Activated CD4-positive, alpha-beta T cell treated with anti-CD3 and anti-CD28 coated beads, Interleukin-2, amount 50 U/mL, for 16 hours (primary cell): Measurements from ENCODE around the gene GRAMD2B.
"Not testable (repeated sequence)": the region's sequence is repeated elsewhere in the genome, so short reads cannot be mapped to it uniquely, and the experiment has no call there.

Source experiments
- DNase-seq: peaks from one replicate; pipeline ENCODE4 v3.0.0-alpha.2; 2020

GRAMD2B gene

DNA sequence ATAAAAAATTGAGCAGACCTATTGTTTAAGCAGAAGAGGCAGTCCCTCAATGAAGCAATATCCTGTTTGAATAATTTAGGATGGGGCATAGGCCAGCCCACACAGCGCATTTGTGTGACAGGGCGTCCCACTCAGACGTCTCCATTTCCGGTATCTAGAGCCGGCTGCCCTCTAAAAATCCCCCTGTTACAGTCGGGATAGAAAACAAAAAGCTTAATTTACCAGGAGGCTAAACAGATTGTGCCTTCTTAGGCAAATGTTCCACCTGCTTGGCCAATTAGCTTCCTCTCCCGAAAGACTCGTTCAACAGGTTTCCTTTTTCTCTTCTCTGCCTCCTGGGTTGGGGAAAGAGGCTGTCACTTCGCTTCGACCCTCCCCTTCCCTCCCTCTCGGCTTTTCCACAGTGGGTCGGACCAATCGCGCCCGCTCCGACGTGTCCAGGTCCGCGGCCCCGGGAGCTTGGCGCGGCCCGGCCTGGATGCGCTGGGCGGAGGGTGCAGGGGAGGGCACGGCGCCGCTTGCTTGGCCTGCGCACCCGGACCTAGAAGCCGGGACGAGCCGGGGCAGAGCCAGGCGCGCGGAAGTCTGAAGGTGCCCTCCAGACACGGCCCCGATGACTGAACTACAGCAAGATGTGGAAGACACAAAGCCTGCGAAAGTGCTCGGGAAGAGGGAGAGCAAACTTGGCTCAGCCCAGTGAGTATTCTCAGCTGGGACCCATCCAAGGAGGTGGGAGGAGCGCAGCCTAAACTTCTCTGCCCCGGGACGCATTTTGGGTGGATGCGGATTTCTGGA, at the start of gene GRAMD2B:
Gene GRAMD2B, plus strand, starts transcription at position 416 of the 795 bp plus-strand sequence. Its CDS starts 198 bp downstream, at position 614.
- peak; percentile 77 for DNase-seq

DNA sequence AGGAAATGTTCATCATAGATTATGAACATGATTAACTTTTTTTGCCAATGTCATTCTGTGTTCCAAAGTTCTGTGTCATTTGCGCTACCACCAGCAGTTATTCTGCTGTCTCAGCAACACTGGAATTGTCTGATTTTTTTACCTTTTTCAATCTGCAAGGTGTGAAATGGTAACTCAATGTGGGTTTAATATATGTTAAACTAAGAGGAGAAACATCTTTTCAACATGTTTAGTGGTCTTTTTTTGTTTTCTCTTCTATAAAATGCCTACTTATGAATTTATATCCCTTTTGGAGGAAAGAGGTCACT, 49.1 kb upstream of the GRAMD2B start:
- no peak for DNase-seq

GRCh38 chr5:126376443-126376842, 46.8 kb upstream of the GRAMD2B start:
- DNase-seq: no peak

GRCh38 chr5:126377424-126377823, 45.8 kb upstream of the GRAMD2B start:
- no peak for DNase-seq

DNA sequence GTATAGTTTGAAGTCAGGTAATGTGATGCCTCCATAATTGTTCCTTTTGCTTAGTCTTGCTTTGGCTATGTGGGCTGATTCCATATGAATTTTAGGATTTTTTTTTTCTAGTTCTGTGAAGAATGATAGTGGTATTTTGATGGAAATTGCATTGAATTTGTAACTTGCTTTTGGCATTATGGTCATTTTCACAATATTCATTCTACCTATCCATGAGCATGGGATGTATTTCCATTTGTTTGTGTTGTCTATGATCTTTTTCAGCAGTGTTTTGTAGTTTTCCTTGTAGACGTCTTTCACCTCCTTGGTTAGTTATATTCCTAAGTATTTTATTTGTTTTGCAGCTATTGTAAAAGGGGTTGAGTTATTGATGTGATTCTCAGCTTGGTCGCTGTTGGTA, 42.9 kb upstream of the GRAMD2B start:
- not testable (repeated sequence) for DNase-seq

DNA sequence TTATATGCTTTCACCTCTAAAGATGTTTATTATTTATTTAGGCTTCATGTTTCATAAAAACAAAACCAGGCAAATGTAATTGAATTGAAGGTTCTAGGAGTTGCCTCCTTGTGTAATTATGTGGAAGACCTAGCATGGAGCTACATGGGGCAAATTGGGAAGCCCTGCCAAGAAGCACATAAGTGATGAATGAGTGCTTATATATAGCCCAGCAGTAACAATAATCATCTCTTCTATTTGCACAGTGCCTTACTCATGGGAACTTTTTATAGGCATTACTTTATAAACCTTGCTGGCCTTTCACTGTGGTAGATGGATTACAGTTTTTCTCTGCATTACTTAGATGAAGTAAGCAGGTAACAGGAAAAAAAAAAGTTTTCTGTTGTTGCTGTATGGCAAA, 40.0 kb upstream of the GRAMD2B start:
- DNase-seq: no peak

GRCh38 chr5:126383776-126384175, 39.4 kb upstream of the GRAMD2B start:
- no peak for DNase-seq

DNA sequence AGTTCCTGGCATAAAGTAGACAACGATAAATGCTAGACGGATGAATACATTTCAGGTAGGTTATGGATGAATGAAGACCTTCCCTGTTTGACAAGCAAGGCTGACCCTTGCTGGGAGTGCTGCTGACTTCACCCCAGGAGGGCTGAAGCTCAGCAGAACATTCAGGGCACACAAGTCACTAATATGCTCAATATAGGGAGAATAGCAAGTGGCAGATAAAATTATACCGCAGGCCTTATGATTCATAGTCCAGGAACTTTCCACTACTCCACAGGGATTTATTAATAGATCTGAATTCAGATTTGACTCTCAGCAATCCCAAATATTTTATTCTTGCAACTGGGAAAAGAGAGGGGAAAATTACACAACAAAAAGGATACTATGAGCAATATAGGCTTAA, 38.2 kb upstream of the GRAMD2B start:
- DNase-seq: no peak

DNA sequence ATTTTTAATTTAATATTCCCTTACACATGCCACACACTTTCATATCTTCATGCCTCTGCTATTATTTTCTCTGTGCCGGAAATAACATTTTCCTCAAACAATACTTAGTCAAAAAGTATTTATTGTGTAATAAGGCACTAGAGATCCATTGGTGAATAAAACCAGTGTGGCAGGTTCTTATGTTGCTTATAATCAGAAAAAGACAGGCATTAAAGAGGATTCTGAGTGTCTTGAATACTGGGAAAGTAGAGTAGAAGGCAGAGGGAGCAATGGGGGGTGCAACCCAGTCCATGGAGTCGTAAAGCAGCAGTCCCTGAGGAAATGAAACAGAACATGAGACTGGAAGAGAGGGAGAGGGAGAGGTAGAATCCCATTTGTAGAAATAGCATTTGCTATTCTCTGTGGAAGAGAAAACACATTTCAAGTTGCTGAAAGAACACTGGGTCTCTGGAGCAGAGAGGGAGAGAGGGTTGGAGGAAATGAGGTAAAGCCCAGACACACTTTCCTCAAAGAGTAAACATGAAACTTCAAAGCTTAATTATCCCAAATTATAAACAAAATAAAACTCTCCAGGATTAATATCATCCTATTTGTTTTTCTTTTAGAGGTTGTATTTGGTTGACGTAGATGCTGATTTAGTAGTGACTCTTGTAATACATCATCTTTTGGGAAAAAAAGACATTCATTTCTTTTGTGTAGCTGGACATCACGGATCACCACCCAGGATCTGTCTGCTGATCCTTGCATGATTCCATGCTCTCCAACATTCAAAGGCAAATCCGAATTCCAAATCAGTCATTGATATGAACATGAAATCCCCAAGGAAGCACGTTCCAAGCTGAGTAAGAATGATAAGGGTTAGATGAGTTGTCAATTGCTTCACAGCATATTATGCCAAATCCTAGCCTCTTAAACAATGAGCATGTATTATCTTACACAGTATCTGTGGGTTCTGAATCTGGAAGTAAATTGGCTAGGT, 37.4 kb upstream of the GRAMD2B start:
- no peak for DNase-seq

DNA sequence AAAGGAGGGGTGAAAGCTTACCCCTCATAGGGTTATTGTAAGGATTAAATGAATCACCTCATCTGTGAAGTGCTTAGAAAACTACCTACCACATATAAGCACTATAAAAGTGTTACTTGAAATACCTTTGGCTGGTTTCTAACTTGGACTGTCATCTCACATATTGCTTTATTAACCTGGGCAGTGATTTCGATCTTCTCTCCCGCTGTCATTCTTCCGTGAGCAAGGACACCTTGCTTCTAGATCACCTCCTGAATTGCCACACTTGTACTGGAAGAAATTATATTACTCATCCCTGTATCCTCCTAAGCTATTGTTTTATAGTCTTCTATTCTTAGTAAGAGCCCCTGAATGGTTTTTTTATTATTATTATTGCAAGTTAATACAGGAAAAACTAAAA, 34.0 kb upstream of the GRAMD2B start:
- no peak for DNase-seq

- no peak for DNase-seq
These were observed 33.2 kb upstream of the GRAMD2B start for GRCh38 chr5:126390051-126390450.

DNA sequence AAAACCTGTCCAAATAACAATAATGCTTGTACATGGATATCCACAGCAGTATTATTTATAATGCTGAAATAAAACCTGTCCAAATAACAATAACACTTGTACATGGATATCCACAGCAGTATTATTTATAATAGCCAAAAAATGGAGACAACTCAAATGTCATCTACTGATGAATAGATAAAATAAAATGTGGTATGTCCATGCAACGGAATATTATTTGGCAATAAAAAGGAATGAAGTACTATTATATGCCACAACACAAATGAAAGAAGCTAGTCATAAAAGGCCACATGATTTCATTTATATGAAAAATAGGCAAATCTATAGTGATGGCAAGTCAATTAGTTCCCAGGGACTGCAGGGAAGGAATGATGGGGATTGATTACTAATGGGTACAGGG, 31.8 kb upstream of the GRAMD2B start:
- no peak for DNase-seq

GRCh38 chr5:126394211-126394788, 28.9 kb upstream of the GRAMD2B start:
- DNase-seq: no peak

- no peak for DNase-seq
These were observed 28.0 kb upstream of the GRAMD2B start for GRCh38 chr5:126395198-126395597.

DNA sequence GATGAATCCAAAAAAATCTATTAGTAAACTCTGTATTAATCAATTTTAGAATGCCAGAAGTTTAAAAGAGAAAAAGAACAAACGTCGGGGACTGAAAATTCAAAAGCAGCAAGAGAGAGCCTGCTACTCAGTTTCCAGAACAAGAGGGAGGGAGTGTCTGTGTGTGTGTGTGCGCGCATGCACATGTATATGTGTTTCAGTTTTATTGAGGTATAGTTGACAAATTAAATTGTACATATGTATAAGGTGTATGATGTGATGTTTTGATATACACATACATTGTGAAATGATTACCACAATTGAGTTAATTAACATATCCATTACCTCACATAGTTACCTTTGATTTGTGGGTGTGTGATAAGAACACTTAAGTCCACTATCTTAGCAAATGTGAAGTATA, 27.6 kb upstream of the GRAMD2B start:
- no peak for DNase-seq

DNA sequence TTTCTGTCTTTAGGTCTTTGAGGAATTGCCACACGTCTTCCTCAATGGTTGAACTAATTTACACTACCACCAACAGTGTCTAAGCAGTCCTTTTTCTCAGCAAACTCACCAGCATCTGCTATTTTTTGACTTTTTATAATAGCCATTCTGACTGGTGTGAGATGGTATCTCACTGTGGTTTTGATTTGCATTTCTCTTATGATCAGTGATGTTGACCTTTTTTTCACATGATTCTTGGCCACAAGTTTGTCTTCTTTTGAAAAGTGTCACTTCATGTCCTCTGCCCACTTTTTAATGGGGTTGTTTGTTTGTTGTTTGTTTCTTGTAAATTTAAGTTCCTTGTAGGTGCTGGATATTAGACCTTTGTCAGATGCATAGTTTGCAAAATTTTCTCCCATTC, 26.5 kb upstream of the GRAMD2B start:
- DNase-seq: not testable (repeated sequence)

- DNase-seq: no peak
These were observed 24.4 kb upstream of the GRAMD2B start for GRCh38 chr5:126398791-126399190.

- no peak for DNase-seq
These were observed 22.5 kb upstream of the GRAMD2B start for GRCh38 chr5:126400621-126401251.

- DNase-seq: no peak
These were observed 20.3 kb upstream of the GRAMD2B start for GRCh38 chr5:126402621-126403555.

GRCh38 chr5:126403876-126404275, 19.3 kb upstream of the GRAMD2B start:
- DNase-seq: no peak

DNA sequence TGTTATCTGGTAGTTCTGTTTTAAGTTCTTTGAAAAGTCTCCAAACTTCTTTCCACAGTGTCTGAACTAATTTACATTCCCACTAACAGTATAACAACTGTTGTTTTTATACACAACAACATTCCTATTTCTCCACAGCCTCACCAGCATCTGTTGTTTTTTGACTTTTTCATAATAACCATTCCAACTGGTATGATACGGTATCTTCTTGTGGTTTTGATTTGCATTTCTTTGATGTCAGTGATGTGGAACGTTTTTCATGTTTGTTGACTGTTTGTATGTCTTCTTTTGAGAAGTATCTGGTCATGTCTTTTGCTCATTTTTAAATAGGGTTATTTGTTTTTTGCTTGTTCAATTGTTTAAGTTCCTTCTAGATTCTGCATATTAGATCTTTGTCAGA, 12.6 kb upstream of the GRAMD2B start:
- no peak for DNase-seq

- no peak for DNase-seq
These were observed 9.4 kb upstream of the GRAMD2B start for GRCh38 chr5:126413856-126414255.
